Stimulated activated naive CD8-positive, alpha-beta T cell treated with anti-CD3 and anti-CD28 coated beads, Interleukin-15, Interleukin-2, amounts not matched to agents 100 ng/mL and 50 ng/mL, for 24 hours (primary cell): ENCODE results near the gene CD248.

Source experiments
- H3K27ac Mint-ChIP-seq: one replicate; pipeline ENCODE4 v1.8.0; 2021; ENCODE audit warnings: mild to moderate bottlenecking, mixed read lengths
- H3K27me3 Mint-ChIP-seq: one replicate; pipeline ENCODE4 v1.8.0; 2021; ENCODE audit warnings: mixed read lengths
- H3K36me3 Mint-ChIP-seq: one replicate; pipeline ENCODE4 v1.8.0; 2021; ENCODE audit warnings: low read depth, mixed read lengths
- H3K4me1 Mint-ChIP-seq: one replicate; pipeline ENCODE4 v1.8.0; 2021; ENCODE audit warnings: low read depth, mixed read lengths
- H3K4me3 Mint-ChIP-seq: one replicate; pipeline ENCODE4 v1.8.0; 2021; ENCODE audit warnings: mild to moderate bottlenecking, mixed read lengths
- H3K9me3 Mint-ChIP-seq: one replicate; pipeline ENCODE4 v1.8.0; 2021; ENCODE audit warnings: mixed read lengths

Gene CD248

DNA sequence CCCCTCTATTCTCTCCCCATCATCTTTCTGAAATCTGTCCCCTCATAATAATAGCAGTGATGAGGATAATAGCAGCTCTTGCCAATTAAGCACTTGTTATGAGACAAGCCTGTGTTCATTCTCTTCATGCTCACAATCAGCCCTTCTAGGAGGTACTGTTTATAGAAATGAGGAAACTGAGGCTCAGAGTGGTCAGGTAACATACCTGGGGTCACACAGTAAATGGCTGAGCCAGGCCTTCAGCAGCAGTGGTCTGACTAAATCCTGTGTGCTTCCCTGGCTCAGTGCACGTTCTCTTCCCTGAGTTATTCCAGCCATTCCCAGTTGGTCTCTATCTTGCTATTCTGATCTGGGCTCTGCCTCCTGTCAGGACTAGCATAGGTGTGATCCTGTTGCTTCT lies 42.6 kb downstream of the CD248 start:
- peaks cover under 1% of the 10 kb centered on the region for H3K27me3 Mint-ChIP-seq

DNA sequence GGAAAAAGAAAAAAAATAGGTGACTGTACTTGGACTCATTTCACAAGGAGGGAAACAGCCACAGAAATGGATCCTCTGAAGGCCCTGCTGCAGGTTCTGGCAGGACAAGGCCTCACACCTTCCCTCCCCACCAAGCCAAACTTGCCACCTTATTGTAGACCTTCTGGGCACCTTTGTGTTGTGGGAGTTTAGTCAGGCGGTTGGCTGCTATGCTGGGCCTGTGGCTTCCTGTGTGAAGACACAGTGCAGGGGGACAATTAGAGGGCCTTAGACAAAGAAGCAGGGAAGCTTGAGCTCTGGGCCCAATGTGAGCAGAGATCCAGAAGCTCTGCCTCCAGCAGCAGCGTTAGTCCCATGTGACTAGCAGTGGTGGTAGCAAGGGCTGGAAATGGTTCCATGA lies 44.2 kb downstream of the CD248 start:
- Mint-ChIP-seq H3K4me1 (peaks cover 44% of the 10 kb centered on the region), H3K27me3 (no peaks in the 10 kb centered on the region), H3K36me3 (peaks cover 39% of the 10 kb centered on the region), H3K9me3 (no peaks in the 10 kb centered on the region), H3K4me3 (no peak overlapping the region), H3K27ac (no peak overlapping the region)

More for the DNA sequence above, 42.6 kb downstream of the CD248 start:
- H3K27ac Mint-ChIP-seq = no peak overlapping the region
- no peaks in the 10 kb centered on the region for H3K9me3 Mint-ChIP-seq
- H3K4me3 Mint-ChIP-seq = no peak overlapping the region
- H3K36me3 Mint-ChIP-seq = peaks cover 36% of the 10 kb centered on the region
- peaks cover 46% of the 10 kb centered on the region for H3K4me1 Mint-ChIP-seq

DNA sequence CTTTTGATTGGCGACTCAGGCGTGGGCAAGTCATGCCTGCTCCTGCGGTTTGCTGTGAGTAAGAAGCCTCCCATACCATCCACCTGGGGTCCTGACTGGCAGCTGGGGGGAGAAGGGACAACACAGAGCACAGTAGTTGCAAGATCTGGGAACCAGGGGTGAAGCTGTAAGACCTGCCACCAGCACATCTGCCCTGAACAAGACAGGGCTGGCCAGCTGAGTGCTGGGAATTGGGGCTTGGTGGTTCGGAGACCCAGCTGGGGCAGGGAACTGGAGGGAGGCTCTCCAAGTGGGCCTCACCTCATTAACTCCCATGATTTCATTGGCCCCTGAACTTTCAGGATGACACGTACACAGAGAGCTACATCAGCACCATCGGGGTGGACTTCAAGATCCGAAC lies 45.0 kb downstream of the CD248 start:
- peaks cover 46% of the 10 kb centered on the region for H3K4me1 Mint-ChIP-seq
- H3K4me3 Mint-ChIP-seq = no peak overlapping the region
- no peaks in the 10 kb centered on the region for H3K9me3 Mint-ChIP-seq
- no peak overlapping the region for H3K27ac Mint-ChIP-seq
- no peaks in the 10 kb centered on the region for H3K27me3 Mint-ChIP-seq
- H3K36me3 Mint-ChIP-seq = peaks cover 39% of the 10 kb centered on the region

DNA sequence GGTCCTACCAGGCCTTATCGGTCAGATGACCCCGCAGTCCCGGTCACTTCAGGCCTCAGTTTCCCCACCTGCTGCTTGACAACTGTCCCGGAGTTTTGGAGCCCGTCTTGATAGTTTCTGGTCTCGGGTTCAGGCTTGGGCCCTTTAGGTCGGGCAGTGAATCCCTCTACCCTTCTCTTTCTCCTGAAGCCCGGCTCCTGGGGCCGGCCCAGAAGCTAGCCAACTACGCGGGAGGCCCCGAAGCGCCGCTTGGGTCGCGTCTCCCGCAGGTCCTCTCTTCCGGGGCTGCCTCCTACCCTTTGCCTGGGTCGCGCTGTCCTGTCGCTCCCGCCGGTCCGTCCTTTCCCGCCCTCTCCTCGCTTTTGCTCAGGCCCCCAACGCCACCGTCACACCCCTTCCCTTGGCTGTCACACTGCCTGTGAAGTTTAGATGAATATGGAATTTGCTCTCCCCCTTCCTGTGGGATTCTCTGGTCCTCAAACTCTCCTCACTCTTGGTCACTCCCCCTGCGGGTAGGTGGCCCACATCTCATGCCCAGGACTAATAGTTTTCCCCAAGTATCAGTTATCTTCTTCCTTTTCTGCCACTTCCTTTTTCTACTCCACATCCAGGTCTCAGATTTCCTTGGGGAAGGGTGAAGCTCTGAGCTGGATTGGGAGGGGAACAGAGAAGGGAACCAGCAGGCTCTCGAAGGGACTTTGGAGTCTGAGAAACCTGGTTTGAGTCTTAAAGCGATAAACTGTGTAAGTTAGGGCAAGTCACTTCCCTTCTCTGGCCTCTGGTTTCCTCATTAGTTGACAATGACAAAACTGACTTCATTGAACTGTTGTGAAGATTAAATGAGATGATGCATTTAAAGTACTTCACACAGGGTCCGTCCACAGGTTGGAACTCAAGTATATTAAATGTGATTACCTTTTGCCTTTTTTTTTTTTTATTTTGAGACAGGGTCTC lies 47.6 kb downstream of the CD248 start:
- H3K4me1 Mint-ChIP-seq = peaks cover 47% of the 10 kb centered on the region

DNA sequence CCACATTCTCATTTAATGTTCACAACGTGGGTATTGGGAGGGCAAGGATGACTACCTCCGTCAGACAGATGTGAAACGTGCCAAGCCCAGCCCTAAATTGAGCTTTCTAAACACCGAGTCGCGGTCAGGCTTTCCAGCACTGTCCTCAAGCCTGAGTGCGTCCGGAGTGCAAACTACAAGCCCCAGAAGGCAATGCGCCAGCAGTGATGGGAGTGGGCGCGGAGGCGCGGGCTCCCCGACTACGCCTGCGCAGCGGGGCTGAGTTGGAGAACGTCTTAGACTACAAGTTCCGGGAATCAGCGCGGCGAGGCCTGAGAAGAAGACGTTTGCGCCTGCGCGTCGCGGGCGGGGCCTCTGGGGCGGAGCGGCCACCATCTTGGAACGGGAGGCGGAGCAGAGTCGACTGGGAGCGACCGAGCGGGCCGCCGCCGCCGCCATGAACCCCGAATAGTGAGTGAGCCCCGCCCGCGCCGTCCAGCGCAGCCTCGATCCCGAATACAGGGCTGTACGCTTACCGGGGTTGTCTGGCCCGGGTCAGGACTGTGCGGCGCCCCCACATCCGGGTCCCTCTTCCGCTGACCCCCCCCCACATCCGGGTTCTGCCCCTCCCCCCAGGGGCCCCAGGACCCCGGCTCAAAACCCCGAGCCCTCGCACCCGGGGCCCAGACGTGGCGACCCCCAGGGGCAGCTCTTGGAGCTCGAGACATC lies 48.4 kb downstream of the CD248 start, which contains the start of gene RAB1B:
TSS of gene RAB1B (plus strand) at position 396 of the 708 bp plus-strand sequence. CDS start at position 437, 41 bp downstream.
- Mint-ChIP-seq H3K27me3 (no peaks in the 10 kb centered on the region), H3K36me3 (peaks cover 40% of the 10 kb centered on the region), H3K27ac (peak within 1 kb of the TSS; percentile 94), H3K4me1 (peaks cover 45% of the 10 kb centered on the region), H3K4me3 (peak within 1 kb of the TSS; percentile 96), H3K9me3 (no peaks in the 10 kb centered on the region)

More for the DNA sequence above, 47.6 kb downstream of the CD248 start:
- H3K27ac Mint-ChIP-seq = peak overlapping the region; percentile 94
- H3K9me3 Mint-ChIP-seq = no peaks in the 10 kb centered on the region
- H3K27me3 Mint-ChIP-seq = no peaks in the 10 kb centered on the region
- H3K4me3 Mint-ChIP-seq = peak overlapping the region; percentile 96
- peaks cover 45% of the 10 kb centered on the region for H3K36me3 Mint-ChIP-seq

DNA sequence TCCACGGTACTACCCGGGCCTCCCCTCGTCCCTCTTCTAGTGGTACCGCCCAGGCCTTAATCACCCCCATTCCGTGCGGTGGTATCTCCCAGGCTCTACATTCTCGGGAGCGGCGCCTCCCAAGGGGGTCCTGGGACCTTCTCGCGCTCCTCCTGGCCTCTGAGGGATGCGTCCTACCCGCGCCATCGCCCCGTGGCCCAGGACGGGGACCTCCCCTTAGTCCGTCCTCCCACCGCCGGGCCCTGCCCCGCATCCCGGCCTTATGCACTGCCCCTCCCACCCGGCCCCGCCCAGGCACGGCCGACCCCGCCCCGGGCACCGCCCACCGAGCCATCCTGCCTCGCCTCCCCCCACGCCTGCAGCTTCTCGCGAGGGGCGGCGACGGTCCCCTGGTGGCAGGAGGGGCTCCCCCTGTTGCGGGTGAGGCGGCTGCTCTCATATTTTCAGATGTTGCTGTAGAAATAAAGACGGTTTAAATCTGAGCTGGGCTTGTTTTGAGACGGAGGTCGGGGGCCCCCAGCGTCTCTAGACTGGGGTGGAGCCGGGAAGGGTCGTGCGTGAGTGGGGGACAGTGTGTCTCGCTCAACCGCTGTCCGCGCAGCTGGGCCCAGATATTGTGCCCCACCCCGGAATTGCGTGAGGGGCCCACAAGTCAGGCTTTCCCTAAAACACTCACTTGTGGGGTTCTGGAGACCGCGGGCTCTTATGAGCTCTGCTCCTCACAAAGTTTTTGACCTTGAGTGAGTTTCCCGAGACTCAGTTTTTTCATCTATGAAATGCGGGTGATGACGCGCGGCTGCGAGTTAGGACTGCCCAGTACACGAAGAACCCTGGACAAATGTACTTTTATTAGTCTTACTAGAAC lies 49.2 kb downstream of the CD248 start:
- Mint-ChIP-seq H3K9me3 (no peaks in the 10 kb centered on the region), H3K4me3 (peak overlapping the region; percentile 96), H3K27ac (peak overlapping the region; percentile 94), H3K27me3 (no peaks in the 10 kb centered on the region), H3K4me1 (peaks cover 40% of the 10 kb centered on the region), H3K36me3 (peaks cover 33% of the 10 kb centered on the region)

DNA sequence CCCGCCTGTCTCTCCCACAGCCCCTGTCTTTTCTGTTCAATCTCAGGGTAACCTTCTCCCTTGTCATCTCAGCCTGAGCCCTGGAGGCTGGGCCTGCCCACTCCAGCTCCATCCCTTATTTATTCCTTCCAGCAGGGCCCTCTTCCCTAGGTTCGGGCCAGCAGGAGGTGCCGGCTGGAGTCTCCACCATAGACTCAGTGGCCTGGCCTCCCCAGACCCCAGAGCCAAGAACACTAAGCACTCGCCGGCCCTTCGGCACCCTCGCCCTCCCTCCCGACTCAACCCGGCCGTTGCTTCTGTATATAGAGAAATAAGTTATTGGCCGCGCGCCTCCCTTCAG lies 49.8 kb downstream of the CD248 start:
- Mint-ChIP-seq H3K36me3 (peaks cover 31% of the 10 kb centered on the region), H3K27ac (peak overlapping the region; percentile 86), H3K4me3 (peak overlapping the region; percentile 96), H3K4me1 (peaks cover 34% of the 10 kb centered on the region), H3K27me3 (no peaks in the 10 kb centered on the region), H3K9me3 (no peaks in the 10 kb centered on the region)

DNA sequence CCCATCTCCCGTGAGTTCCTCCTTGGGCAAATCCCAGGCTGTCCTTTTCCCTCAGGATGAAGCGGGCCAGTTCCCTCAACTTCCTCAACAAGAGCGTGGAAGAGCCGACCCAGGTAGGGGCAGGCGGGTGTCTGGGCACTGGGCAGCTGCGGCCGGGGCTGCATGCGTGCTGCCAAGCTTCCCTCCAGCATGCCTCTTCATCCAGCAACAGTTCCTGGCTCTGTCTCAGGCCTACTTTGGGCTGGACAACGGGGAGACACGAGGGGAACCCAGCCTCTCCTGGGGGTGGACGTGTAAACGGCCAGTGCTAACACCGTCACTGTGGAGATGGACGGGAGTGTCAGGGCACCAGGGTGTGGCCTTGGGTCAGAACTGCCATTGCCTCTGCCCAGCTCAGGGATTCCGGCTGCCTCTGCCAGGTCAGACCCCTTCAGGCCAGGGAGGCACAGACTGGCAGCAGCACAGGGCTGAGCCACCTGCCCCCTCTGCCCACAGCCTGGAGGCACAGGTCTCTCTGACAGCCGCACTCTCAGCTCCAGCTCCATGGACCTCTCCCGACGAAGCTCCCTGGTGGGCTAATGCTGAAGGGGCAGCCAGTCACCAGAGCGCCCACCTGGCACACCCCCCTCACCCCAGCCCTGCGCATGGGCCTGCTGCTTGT lies 50.3 kb downstream of the CD248 start:
- Mint-ChIP-seq H3K36me3 (peaks cover 27% of the 10 kb centered on the region), H3K4me3 (peak overlapping the region; percentile 96), H3K4me1 (peaks cover 29% of the 10 kb centered on the region), H3K27ac (peak overlapping the region; percentile 86), H3K27me3 (no peaks in the 10 kb centered on the region), H3K9me3 (no peaks in the 10 kb centered on the region)

DNA sequence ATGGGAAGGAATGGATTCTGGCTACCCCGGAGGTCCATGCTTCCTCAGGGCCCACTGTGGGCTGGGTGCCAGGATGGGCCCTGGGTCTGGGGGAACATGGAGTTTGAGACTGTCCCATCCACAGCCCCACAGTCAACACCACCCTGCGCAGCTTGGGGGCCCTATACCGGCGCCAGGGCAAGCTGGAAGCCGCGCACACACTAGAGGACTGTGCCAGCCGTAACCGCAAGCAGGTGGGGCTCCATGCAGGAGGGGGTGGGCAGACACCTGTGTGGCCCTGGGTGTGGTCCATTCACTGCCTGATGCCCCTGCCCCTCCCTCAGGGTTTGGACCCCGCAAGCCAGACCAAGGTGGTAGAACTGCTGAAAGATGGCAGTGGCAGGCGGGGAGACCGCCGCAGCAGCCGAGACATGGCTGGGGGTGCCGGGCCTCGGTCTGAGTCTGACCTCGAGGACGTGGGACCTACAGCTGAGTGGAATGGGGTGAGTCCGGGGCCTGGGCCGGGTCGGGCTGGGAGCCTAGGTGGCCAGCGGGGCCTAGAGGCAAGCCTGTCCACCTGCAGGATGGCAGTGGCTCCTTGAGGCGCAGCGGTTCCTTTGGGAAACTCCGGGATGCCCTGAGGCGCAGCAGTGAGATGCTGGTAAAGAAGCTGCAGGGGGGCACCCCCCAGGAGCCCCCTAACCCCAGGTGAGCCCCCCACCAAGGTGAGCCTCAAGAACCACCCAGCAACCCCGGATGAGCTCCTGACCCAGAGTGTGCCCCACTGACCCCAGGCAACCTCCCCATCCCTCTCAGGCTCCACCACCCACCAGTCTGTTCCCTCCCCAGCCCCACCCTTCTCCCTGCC lies 51.1 kb downstream of the CD248 start:
- H3K9me3 Mint-ChIP-seq = no peaks in the 10 kb centered on the region
- peaks cover 26% of the 10 kb centered on the region for H3K4me1 Mint-ChIP-seq
- no peak overlapping the region for H3K4me3 Mint-ChIP-seq
- no peak overlapping the region for H3K27ac Mint-ChIP-seq
- H3K36me3 Mint-ChIP-seq = peaks cover 24% of the 10 kb centered on the region
- H3K27me3 Mint-ChIP-seq = no peaks in the 10 kb centered on the region

DNA sequence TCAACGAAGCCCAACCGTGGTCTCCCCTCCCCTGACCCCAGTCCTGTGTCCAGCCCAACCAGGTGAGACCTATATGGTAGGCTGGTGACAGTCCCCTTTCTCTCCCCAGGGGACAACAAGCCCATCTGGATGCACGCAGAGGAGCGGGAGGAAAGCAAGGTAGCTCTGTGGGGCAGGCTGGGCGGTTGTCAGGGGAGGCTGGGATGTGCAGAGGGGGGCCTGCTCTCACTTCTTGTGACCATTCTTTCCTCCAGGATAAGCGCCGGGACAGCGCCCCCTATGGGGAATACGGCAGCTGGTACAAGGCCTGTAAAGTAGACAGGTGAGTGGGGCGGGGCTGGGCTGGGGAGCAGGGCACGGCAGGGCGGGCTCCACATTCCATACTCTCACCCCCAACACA lies 51.9 kb downstream of the CD248 start:
- Mint-ChIP-seq H3K4me3 (no peak overlapping the region), H3K36me3 (peaks cover 27% of the 10 kb centered on the region), H3K27me3 (no peaks in the 10 kb centered on the region), H3K9me3 (no peaks in the 10 kb centered on the region), H3K27ac (no peak overlapping the region), H3K4me1 (peaks cover 19% of the 10 kb centered on the region)
